BJ (cell line): ENCODE results near the gene CLEC16A. TPM values are rescaled to one million over a fixed set of nuclear protein-coding genes. Genes with fewer than 3 reads are reported as not detected.

ENCODE experiments used
- CTCF ChIA-PET: fragments of 350-600 bp; formaldehyde crosslinking; extraction: SDS; loops from one replicate; lab custom pipeline; 2021; ENCODE audit warnings: antibody characterized with exemption, inconsistent platforms; lab: Yijun Ruan, JAX
- POLR2A ChIA-PET: fragments of 300-600 bp; sonication (Branson Sonifier 250); formaldehyde crosslinking; extraction: SDS; loops from one replicate; lab custom pipeline; 2021; ENCODE audit warnings: antibody characterized with exemption; lab: Charles Lee
- DNase-seq: peaks from one replicate; pipeline ENCODE4 v3.0.0-alpha.2; 2011; ENCODE audit warnings: low read depth
- H3K27me3 ChIP-seq: 2 replicates; pipeline ENCODE4 v1.6.0; 2011; ENCODE audit warnings: low read length; ENCODE audit not compliant: control insufficient read depth, insufficient read depth
- H3K36me3 ChIP-seq: 2 replicates; pipeline ENCODE4 v1.5.1; 2011; ENCODE audit warnings: low read length; ENCODE audit not compliant: control insufficient read depth, insufficient read depth
- H3K4me3 ChIP-seq: 2 replicates; pipeline ENCODE4 v1.5.1; 2011; ENCODE audit warnings: low read depth, mild to moderate bottlenecking, control low read depth, low read length
- CTCF ChIP-seq: IDR thresholded peaks from 2 replicates; pipeline ENCODE4 v1.5.1; 2011; ENCODE audit warnings: low read depth, mild to moderate bottlenecking, control low read depth, inconsistent platforms, low read length, moderate library complexity; ENCODE audit not compliant: insufficient read depth
- polyA plus RNA-seq: library from polyadenylated mRNA; depleted of rRNA; stranded (reverse); fragments of >200 nt; gene quantifications from 2 replicates; pipeline ENCODE4 v1.2.3, GENCODE V29; 2011

CLEC16A gene
- polyA plus RNA-seq, 1 experiment, result 8.7 TPM

GRCh38 chr16:10954903-10955302 is 10.5 kb downstream of the CLEC16A start:
- H3K36me3 ChIP-seq, result no peaks in the 10 kb centered on the region
- ChIA-PET CTCF (interaction anchor here (0.9 to 2.3 kb wide), 6 partner anchors 10 to 451 kb away, joined by 3 to 17 read pairs (median 8); partner anchors contain the start of genes CLEC16A and SOCS1), POLR2A (no interaction called here)
- DNase-seq, result no peak
- no peaks in the 10 kb centered on the region for H3K27me3 ChIP-seq
- H3K4me3 ChIP-seq, result no peak overlapping the region
- no peak for TF ChIP-seq CTCF

- Histone ChIP-seq H3K36me3 (peaks cover 1% of the 10 kb centered on the region; the same call in 1 of the 2 replicates), H3K27me3 (no peaks in the 10 kb centered on the region), H3K4me3 (no peak overlapping the region)
- POLR2A ChIA-PET, result interaction anchor here (0.6 kb wide), 1 partner anchor 733 kb away, joined by 4 read pairs; no protein-coding TSS in a partner anchor
- CTCF ChIA-PET, result interaction anchor here (1.4 to 1.5 kb wide), 2 partner anchors 9 to 297 kb away, joined by 3 to 4 read pairs; no protein-coding TSS in a partner anchor
- TF ChIP-seq CTCF, result no peak
- DNase-seq, result no peak
These were observed 13.6 kb downstream of the CLEC16A start for GRCh38 chr16:10957771-10958482.

GRCh38 chr16:10959161-10959560 is 14.8 kb downstream of the CLEC16A start:
- TF ChIP-seq CTCF, result no peak
- ChIA-PET POLR2A (interaction anchor here (0.6 kb wide), 1 partner anchor 295 kb away, joined by 5 read pairs; no protein-coding TSS in a partner anchor), CTCF (interaction anchor here (0.6 to 1.4 kb wide), 5 partner anchors 11 to 820 kb away, joined by 3 to 4 read pairs (median 3); no protein-coding TSS in a partner anchor)
- DNase-seq, result no peak
- H3K4me3 ChIP-seq, result no peak overlapping the region
- H3K36me3 ChIP-seq, result peaks cover 3% of the 10 kb centered on the region
- H3K27me3 ChIP-seq, result no peaks in the 10 kb centered on the region

- Histone ChIP-seq H3K27me3 (no peaks in the 10 kb centered on the region), H3K36me3 (peaks cover 3% of the 10 kb centered on the region), H3K4me3 (no peak overlapping the region)
- DNase-seq, result peak; percentile 81
- TF ChIP-seq CTCF, result no peak
- ChIA-PET CTCF (interaction anchor here (0.7 to 1.4 kb wide), 7 partner anchors 11 to 754 kb away, joined by 3 to 6 read pairs (median 3); partner anchors contain the start of gene SOCS1), POLR2A (no interaction called here)
These were observed 16.9 kb downstream of the CLEC16A start for GRCh38 chr16:10961231-10961630.
